Fibroblast of lung (primary cell): ENCODE measurements around the gene OR6K6. TPM values are rescaled to one million over a fixed set of nuclear protein-coding genes. Genes with fewer than 3 reads are reported as not detected.

Source experiments
- DNase-seq, 2 donors: peaks; one replicate each; pipeline versions ENCODE4 v3.0.0 to v3.0.0-alpha.2; 2010; ENCODE audit warnings: low read depth in 2 of 2
- H2AFZ ChIP-seq: 2 replicates; pipeline ENCODE4 v1.5.1; 2012; ENCODE audit warnings: low read length, control low read depth, inconsistent platforms
- H3K27ac ChIP-seq: 2 replicates; pipeline ENCODE4 v1.5.1; 2011; ENCODE audit warnings: low read length, control low read depth; ENCODE audit not compliant: insufficient read depth
- H3K27me3 ChIP-seq: 2 replicates; pipeline ENCODE4 v1.5.1; 2011; ENCODE audit warnings: mild to moderate bottlenecking, low read length; ENCODE audit not compliant: control insufficient read depth, insufficient read depth
- H3K36me3 ChIP-seq: 2 replicates; pipeline ENCODE4 v1.5.1; 2011; ENCODE audit warnings: low read length; ENCODE audit not compliant: control insufficient read depth, insufficient read depth
- H3K4me1 ChIP-seq: 2 replicates; pipeline ENCODE4 v1.5.1; 2011; ENCODE audit warnings: low read length; ENCODE audit not compliant: control insufficient read depth, insufficient read depth; ENCODE audit errors: extremely low read depth
- H3K4me2 ChIP-seq: 2 replicates; pipeline ENCODE4 v1.5.1; 2011; ENCODE audit warnings: low read length, control low read depth; ENCODE audit not compliant: insufficient read depth; ENCODE audit errors: extremely low read depth
- H3K4me3 ChIP-seq, 4 experiments: fragments of 200-600 bp in 1 of 4; sonication (generic) in 1 of 4; replicated peaks in 1 of 4; 2 replicates each; pipeline ENCODE4 v1.5.1; 2011 to 2016; ENCODE audit warnings: low read length in 4 of 4, low read depth in 3 of 4, mild to moderate bottlenecking in 3 of 4, control low read depth in 2 of 4, inconsistent platforms in 1 of 4, mixed read lengths in 1 of 4; ENCODE audit not compliant: insufficient read depth in 1 of 4; ENCODE audit errors: control extremely low read depth in 1 of 4
- H3K79me2 ChIP-seq: 2 replicates; pipeline ENCODE4 v1.5.1; 2012; ENCODE audit warnings: mild to moderate bottlenecking, low read length, inconsistent platforms; ENCODE audit not compliant: control insufficient read depth, insufficient read depth
- H3K9ac ChIP-seq: 2 replicates; pipeline ENCODE4 v1.5.1; 2011; ENCODE audit warnings: mild to moderate bottlenecking, low read length, control low read depth; ENCODE audit not compliant: insufficient read depth
- H3K9me3 ChIP-seq: 2 replicates; pipeline ENCODE4 v1.5.1; 2012; ENCODE audit warnings: low read depth, low read length; ENCODE audit not compliant: control insufficient read depth, insufficient read depth
- H4K20me1 ChIP-seq: 2 replicates; pipeline ENCODE4 v1.5.1; 2011; ENCODE audit warnings: low read length; ENCODE audit not compliant: control insufficient read depth, insufficient read depth; ENCODE audit errors: extremely low read depth
- EZH2 ChIP-seq: IDR thresholded peaks from 2 replicates; pipeline ENCODE4 v1.5.1; 2012; ENCODE audit warnings: low read length, control low read depth, mild to moderate bottlenecking; ENCODE audit errors: missing control alignments
- polyA plus RNA-seq, 2 donors: library from polyadenylated mRNA; depleted of rRNA in 1 of 2; stranded (reverse) in 1 of 2; unstranded in 1 of 2; fragments of >200 nt; gene quantifications; 2 replicates each; pipeline ENCODE4 v1.2.1, GENCODE V29; 2011 to 2012; ENCODE audit warnings: missing spikeins in 1 of 2
- total RNA-seq: library from RNA; depleted of rRNA; stranded (reverse); fragments of >200 nt; gene quantifications from 2 replicates; pipeline ENCODE4 v1.2.1, GENCODE V29; 2014
- TF ChIP-seq, protein P1 (sequence below), 2 donors: IDR thresholded peaks in 1 of 2; conservative IDR thresholded peaks in 1 of 2; 1 replicate in 1 of 2; 2 replicates in 1 of 2; pipeline ENCODE4 v1.5.1; 2011 to 2012; ENCODE audit warnings: low read length in 2 of 2, control low read depth in 1 of 2, inconsistent platforms in 1 of 2, low read depth in 1 of 2, mild to moderate bottlenecking in 1 of 2

Gene OR6K6
- total and polyA plus RNA-seq, 2 donors (not counting 1 experiment from before 2014, with no cell fraction given) = not detected

DNA sequence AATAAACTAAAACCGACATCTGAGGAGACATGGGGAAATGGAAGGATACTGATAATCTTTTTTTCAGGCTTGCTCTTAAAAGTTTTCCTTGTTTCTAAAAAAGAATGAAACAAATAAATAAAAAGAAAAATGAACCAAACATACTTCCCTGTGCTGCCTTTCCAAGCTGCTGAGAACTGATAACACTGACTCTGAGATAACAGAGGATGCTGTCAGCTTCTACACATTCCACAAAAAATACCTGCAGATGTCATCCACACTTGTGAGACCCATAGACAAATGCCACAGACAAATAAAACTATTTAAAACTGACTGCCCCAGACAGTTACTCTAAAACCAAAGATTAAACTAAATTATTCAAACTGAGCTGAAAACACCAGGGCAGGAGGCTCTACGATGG is 22.0 kb upstream of the OR6K6 start:
- Histone ChIP-seq H3K4me3 (no peak overlapping the region), H3K79me2 (no peaks in the 10 kb centered on the region), H3K4me1 (no peaks in the 10 kb centered on the region), H2AFZ (no peak overlapping the region), H3K27ac (no peak overlapping the region), H3K9me3 (no peaks in the 10 kb centered on the region), H3K4me2 (no peak overlapping the region), H4K20me1 (no peaks in the 10 kb centered on the region), H3K36me3 (no peaks in the 10 kb centered on the region), H3K27me3 (no peaks in the 10 kb centered on the region), H3K9ac (no peak overlapping the region)
- no peak for DNase-seq
- TF ChIP-seq EZH2 = no peak
- TF ChIP-seq, protein P1, sequence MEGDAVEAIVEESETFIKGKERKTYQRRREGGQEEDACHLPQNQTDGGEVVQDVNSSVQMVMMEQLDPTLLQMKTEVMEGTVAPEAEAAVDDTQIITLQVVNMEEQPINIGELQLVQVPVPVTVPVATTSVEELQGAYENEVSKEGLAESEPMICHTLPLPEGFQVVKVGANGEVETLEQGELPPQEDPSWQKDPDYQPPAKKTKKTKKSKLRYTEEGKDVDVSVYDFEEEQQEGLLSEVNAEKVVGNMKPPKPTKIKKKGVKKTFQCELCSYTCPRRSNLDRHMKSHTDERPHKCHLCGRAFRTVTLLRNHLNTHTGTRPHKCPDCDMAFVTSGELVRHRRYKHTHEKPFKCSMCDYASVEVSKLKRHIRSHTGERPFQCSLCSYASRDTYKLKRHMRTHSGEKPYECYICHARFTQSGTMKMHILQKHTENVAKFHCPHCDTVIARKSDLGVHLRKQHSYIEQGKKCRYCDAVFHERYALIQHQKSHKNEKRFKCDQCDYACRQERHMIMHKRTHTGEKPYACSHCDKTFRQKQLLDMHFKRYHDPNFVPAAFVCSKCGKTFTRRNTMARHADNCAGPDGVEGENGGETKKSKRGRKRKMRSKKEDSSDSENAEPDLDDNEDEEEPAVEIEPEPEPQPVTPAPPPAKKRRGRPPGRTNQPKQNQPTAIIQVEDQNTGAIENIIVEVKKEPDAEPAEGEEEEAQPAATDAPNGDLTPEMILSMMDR (conservative IDR thresholded peaks at IDR 0.05 in 1 of 2, IDR thresholded peaks at IDR 0.05 in 1 of 2; ENCODE audit: low read depth in 1 of 2, low read length in 2 of 2) = no peak

DNA sequence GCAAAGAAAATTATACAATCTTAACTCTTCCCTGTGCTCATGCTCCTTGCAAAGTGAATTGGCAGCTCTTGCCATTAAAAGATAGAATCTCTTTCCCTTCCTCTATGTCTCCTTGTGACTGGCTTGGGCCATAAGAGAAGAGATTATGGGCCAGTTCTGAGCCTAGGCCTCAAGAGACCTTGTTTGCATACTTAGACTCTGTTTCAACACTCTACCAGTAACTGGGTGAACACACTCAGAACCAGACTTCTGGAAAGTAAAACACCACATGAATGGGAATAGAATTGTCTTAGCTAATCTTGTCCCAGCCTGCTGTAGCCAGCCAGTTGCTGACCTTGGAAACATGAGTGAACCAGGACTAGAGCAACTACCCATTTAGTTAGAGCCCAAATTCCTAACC is 18.7 kb upstream of the OR6K6 start:
- Histone ChIP-seq H4K20me1 (no peaks in the 10 kb centered on the region), H3K4me2 (no peak overlapping the region), H3K27me3 (no peaks in the 10 kb centered on the region), H2AFZ (no peak overlapping the region), H3K36me3 (no peaks in the 10 kb centered on the region), H3K9me3 (no peaks in the 10 kb centered on the region), H3K4me1 (no peaks in the 10 kb centered on the region), H3K4me3 (no peak overlapping the region), H3K27ac (no peak overlapping the region), H3K9ac (no peak overlapping the region), H3K79me2 (no peaks in the 10 kb centered on the region)
- DNase-seq = no peak
- no peak for TF ChIP-seq EZH2
- TF ChIP-seq, protein P1 (conservative IDR thresholded peaks at IDR 0.05 in 1 of 2, IDR thresholded peaks at IDR 0.05 in 1 of 2; ENCODE audit: low read depth in 1 of 2, low read length in 2 of 2) = no peak

DNA sequence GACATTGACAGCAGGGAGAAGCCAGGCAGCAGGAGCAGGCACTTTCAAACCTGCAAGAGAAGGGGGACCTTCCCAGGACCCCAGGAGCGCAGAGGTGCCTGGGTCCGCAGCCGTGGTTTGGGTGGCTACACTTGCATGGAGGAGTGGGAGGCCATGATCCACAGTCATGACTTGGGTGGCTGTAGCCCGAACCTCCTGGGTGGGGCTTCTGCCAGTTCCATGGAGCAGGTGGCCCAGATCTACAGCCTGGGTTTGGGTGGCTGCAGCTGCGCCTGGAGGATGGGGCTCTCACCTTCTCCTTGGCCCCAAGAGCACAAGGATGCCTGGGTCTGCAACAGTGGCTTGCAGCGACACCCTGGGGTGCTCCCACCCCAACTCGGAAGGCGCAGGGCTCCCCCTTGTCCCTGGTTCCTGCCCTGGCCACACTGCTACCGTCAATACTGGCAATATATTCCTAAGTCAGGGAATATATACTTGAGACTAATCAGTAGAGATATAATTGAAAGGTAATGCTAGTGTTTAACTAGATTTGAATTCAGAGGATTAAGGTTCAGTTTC is 2.3 kb upstream of the OR6K6 start:
- H2AFZ ChIP-seq = no peak overlapping the region
- H3K27ac ChIP-seq = no peak overlapping the region
- no peaks in the 10 kb centered on the region for H3K36me3 ChIP-seq
- no peaks in the 10 kb centered on the region for H3K79me2 ChIP-seq
- H3K4me2 ChIP-seq = no peak overlapping the region
- H3K9ac ChIP-seq = no peak overlapping the region
- H3K4me3 ChIP-seq = no peak overlapping the region
- H3K9me3 ChIP-seq = no peaks in the 10 kb centered on the region
- H4K20me1 ChIP-seq = no peaks in the 10 kb centered on the region
- H3K27me3 ChIP-seq = no peaks in the 10 kb centered on the region
- no peak for DNase-seq
- H3K4me1 ChIP-seq = no peaks in the 10 kb centered on the region
- TF ChIP-seq, protein P1 (conservative IDR thresholded peaks at IDR 0.05 in 1 of 2, IDR thresholded peaks at IDR 0.05 in 1 of 2; ENCODE audit: low read depth in 1 of 2, low read length in 2 of 2) = no peak
- TF ChIP-seq EZH2 = no peak
